NOMO-1 treated with dmso at 0.1 percent for 144 hours (cell line): ENCODE results near the gene CTDP1.
"Not testable (repeated sequence)": the region's sequence is repeated elsewhere in the genome, so short reads cannot be mapped to it uniquely, and the experiment has no call there.

ENCODE experiments used
- DNase-seq: peaks from one replicate; lab custom pipeline; 2025; ENCODE audit not compliant: unreplicated experiment; lab: John Stamatoyannopoulos, UW

CTDP1 gene

DNA sequence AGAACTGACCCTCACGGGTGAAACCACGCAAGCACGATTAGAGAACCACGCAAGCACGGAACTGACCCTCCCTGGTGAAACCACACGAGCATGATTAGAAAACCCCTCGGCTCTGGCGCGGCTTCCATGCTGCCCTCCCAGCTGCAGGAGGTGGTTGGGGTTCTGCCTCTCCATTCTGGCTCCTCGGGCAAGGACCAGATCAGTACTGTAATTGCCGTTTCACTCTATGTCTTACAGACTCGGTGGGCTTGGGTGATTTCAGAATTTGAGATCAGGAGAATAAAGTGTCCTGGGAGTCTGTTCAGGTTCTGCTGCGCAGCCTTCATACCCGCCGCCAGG, 59.8 kb downstream of the CTDP1 start:
- DNase-seq, result no peak

GRCh38 chr18:79740047-79740446, 60.4 kb downstream of the CTDP1 start:
- DNase-seq, result not testable (repeated sequence)

GRCh38 chr18:79740521-79741361, 61.1 kb downstream of the CTDP1 start:
- no peak for DNase-seq

GRCh38 chr18:79741362-79741700, 61.7 kb downstream of the CTDP1 start:
- DNase-seq, result no peak

GRCh38 chr18:79742076-79742475, 62.5 kb downstream of the CTDP1 start:
- no peak for DNase-seq

- no peak for DNase-seq
These were observed 65.0 kb downstream of the CTDP1 start for GRCh38 chr18:79744625-79745024.

DNA sequence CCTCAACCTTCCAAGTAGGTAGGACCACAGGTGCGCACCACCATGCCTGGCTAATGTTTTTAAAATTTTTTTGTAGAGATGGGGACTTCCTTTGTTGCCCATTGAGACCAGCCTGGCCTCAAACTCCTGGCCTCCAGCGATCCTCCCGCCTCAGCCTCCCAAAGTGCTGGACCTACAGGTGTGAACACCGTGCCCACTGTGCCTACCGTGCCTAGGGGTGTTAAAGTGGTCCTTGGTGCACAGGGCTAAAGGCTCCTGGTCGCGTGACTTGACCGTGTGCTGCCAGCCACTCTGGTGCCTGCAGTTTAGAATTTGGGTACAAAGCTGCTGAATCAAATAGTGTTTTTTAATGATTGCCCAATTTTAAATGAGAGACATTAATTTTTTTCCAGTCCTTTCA, 67.1 kb downstream of the CTDP1 start:
- no peak for DNase-seq

DNA sequence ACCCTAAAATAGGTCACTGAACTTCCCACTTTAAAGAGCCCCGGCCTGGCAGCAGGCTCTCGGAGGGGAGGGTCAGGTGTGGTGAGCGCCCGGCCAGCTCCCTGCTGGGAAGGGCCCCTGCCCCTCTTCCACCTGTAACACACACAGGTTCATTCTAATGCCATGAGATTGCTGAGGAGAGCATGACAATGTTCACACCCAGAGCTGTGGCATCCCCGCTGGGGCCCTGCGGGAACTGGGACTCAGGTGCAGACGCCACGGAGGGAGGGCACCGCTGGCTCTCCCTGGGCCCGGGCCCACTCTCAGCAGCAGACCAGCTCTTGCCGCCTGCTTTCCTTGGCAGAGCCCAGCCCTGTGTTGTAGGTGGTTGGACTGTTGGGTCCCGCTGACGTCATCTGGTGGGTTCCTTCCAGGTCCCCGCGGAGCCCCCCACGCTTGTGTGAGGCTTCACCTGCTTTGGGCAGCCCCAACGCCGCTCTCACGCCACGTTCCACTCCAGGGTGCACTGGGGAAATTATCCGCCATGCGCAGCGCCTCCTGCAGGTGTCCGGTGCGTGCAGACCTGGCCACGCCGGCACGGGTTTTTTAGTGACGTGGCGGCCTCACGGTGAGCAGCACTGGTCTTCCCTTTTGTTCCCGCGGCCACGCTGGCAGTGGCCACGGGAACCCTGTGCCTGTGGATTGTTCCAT, 67.7 kb downstream of the CTDP1 start:
- DNase-seq, result no peak

GRCh38 chr18:79748321-79749180, 68.9 kb downstream of the CTDP1 start:
- no peak for DNase-seq

DNA sequence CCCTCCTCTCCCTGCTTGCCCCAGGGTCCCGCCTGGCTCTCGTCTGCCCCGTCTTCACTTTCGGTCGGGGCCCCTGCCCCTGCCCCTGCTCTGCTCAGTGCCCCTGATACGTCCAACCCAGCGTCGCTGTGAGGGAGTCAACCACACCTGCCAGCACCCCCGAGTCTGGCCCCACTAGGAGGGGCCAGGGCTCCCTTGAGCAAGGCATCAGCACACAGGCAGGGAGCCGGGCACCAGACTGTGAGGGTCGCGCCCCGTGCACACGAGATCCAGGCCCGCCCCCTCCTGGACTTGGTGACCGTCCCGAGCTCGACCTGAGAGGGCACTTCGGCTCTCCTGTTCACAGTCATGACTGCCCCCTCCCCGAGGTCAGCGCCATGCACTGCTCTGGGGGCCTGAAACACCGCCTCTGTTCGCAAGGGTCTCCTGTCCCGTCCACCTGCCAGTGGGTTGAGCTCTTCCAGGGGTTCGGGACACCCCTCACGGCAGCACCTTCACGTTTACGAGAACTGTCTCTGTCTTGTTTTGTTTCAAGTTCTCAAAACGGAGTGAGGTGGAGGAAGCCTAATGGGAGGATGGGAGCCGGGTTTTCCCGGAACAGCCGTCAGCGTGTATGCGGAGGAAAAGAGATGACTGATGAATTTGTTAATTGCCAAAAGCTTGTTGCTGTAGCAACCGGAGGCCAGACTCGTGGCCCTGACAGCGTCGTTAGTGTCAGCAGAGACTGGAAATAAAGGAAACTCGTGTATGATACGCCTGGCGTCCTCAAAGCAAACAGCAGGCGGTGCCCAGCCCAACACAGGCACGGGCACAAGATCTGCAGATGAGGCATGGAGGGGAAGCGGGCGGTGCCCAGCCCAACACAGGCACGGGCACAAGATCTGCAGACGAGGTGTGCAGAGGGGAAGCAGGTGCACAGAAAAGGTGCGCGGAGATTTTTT, 69.9 kb downstream of the CTDP1 start:
- no peak for DNase-seq

- no peak for DNase-seq
These were observed 71.5 kb downstream of the CTDP1 start for GRCh38 chr18:79750980-79751571.

DNA sequence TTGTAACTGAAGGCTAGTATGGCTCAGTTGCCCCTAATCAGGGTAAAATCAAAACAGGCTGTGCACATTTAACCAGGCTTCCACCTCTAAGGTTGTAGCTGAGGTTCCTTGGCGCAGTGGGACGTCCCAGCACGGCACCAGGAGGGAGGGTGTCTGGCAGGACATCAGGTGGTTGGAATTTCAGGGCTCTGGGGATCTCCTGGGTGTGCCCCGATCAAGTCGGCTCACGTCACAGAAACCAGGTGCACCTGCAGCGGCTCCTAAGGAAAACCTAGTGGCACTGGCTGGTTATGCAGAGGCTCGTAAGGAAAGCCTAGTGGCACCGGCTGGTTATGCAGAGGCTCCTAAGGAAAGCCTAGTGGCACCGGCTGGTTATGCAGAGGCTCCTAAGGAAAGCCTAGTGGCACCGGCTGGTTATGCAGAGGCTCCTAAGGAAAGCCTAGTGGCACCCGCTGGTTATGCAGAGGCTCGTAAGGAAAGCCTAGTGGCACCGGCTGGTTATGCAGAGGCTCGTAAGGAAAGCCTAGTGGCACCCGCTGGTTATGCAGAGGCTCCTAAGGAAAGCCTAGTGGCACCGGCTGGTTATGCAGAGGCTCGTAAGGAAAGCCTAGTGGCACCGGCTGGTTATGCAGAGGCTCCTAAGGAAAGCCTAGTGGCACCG, 72.4 kb downstream of the CTDP1 start:
- DNase-seq, result not testable (repeated sequence)

DNA sequence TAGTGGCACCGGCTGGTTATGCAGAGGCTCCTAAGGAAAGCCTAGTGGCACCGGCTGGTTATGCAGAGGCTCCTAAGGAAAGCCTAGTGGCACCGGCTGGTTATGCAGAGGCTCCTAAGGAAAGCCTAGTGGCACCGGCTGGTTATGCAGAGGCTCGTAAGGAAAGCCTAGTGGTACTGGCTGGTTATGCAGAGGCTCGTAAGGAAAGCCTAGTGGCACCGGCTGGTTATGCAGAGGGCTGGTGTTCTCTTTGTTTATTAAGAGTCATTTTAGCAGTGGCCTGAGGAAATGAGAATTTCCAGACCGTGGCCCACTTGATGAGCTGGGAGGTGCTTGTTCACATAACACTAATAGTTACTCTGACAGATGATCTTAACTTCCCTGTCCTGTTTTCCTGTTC, 73.3 kb downstream of the CTDP1 start:
- DNase-seq, result not testable (repeated sequence)

DNA sequence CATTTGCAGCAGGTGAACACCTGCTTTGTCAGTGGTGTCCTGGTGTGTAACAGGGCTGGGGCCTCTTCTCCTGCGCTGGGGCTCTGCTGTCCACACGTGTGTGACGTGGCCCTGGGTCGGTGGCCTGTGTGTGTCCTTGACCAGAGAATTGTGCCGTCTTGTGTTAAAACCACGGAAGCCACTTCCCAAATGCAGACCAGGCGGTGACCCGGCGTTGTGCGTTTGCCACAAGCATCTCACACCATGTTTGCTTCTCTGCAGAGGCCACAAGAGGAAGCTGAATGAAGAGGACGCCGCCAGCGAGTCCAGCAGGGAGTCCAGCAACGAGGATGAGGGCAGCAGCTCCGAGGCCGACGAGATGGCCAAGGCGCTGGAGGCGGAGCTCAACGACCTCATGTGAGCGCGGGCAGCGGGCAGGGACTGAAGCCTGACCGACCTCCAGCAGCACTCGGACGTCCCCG, 73.8 kb downstream of the CTDP1 start:
- no peak for DNase-seq

DNA sequence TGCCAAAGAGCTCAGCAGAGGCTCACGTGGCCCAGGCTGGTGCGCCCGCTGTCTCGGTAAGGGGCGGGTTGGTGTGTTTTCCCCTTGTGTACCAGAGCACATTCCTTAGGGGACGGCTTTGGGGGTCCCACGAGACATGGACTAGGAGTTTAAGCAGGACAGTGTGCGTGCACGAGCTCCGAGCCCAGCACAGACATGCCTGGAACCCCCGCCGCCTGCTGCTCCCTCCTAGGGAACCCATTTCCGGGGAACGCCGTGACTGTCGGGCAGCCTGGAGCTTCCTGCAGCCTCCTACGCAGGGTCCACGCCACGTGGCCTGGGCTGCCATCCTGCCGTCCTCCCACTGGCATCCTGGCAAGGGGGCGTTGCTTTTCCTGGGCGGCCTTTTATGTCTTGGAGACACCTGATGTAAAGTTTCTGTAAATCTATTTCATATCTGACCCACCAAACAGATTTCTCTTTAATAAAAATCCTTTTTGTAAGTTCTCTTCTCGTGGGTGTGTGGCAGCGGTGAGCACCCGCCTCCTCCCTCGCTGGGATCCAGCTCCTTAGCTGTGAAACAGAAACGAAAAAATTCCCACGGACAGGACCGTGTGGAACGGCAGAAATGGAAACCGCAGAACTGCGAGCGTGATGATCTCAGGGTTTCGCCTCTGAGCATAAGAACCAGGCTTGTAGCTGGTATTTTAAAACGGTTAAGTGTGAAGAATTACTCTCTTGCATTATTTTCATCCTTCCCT, 74.6 kb downstream of the CTDP1 start:
- no peak for DNase-seq

DNA sequence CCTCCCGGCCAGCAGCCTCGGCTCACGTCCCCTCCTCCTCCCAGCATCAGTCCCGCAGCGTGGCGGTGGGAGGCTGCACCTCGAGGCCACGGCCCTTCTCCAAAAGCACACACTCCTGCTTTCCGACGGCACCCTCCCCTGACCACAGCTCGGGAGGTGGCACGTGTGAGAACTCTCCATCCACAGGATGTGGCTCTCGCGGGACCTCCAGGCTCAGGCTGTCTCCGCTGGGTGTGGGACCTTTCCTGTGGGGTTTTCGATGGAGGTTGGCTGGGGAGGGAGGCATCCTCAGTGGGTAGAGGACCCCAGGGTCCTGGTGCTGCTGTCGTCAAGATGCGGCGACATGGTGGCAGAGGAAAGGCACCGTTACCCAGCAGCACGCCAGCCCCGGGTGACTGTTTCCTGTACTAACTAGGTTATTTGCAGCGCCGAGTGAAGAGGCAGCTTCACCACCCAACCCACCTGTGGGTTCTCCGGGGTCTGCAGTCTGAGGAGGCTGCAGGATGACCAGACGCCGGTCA, 75.3 kb downstream of the CTDP1 start:
- DNase-seq, result no peak

DNA sequence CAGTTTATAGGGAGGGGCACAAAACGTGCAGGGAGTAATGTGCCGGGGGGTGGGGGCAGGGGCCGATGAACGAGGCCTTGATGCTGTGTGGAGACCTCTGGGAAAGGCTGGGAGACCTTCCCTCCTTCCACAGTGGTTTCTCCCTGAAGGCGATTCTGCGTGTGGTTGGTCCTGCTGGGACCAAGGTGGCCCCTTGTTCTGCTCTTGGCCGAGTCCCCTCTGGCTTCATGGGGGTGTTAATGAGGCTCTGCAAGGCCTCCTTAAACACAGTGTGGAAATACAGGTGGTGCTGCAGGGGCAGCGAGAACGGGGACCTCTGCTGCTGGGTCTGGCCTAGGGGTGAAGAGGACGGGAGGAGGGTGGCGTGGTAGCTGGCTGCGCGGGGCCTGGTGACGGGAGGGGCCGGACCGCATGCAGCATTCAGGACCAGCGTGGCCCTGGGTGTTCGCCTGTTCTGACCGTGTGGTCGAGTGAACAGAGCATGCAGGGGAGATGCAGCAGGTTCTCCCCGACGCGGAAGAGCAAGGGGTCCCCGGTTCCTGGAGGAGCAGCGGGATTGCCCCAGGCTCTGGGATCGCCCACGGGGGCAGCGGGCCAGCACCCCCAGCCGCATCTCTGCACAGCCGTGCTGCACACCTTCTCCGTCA, 76.0 kb downstream of the CTDP1 start:
- DNase-seq, result no peak

GRCh38 chr18:79756143-79756500, 76.5 kb downstream of the CTDP1 start:
- DNase-seq, result no peak
